H9 (cell line): ENCODE results near the gene KL. TPM values are rescaled to one million over a fixed set of nuclear protein-coding genes. Genes with fewer than 3 reads are reported as not detected.

Source experiments
- DNase-seq: peaks from one replicate; pipeline ENCODE4 v3.0.0-alpha.2; 2017
- H2AFZ ChIP-seq: one replicate; pipeline ENCODE4 v1.6.1; 2013; ENCODE audit warnings: mild to moderate bottlenecking, low read length, control low read depth, moderate library complexity
- H2AK5ac ChIP-seq: 2 replicates; pipeline ENCODE4 v1.6.1; 2013; ENCODE audit warnings: low read length, control low read depth, mixed read lengths; ENCODE audit not compliant: insufficient read length
- H2BK120ac ChIP-seq: one replicate; pipeline ENCODE4 v1.6.1; 2013; ENCODE audit warnings: low read depth, mild to moderate bottlenecking, low read length, control low read depth, inconsistent platforms; ENCODE audit not compliant: poor library complexity, severe bottlenecking
- H2BK12ac ChIP-seq: 2 replicates; pipeline ENCODE4 v1.6.1; 2013; ENCODE audit warnings: low read length, control low read depth, mixed read lengths, low read depth; ENCODE audit not compliant: insufficient read length
- H2BK15ac ChIP-seq: 2 replicates; pipeline ENCODE4 v1.6.1; 2013; ENCODE audit warnings: low read depth, low read length, control low read depth
- H2BK20ac ChIP-seq: one replicate; pipeline ENCODE4 v1.6.1; 2013; ENCODE audit warnings: low read depth, mild to moderate bottlenecking, low read length, control low read depth, inconsistent platforms; ENCODE audit not compliant: poor library complexity, severe bottlenecking
- H2BK5ac ChIP-seq: 2 replicates; pipeline ENCODE4 v1.6.1; 2013; ENCODE audit warnings: low read length, control low read depth, mixed read lengths; ENCODE audit not compliant: insufficient read length
- H3K14ac ChIP-seq: 2 replicates; pipeline ENCODE4 v1.6.1; 2013; ENCODE audit warnings: low read length, control low read depth; ENCODE audit not compliant: insufficient read depth
- H3K18ac ChIP-seq: 2 replicates; pipeline ENCODE4 v1.6.1; 2013; ENCODE audit warnings: low read depth, mild to moderate bottlenecking, mixed read lengths, low read length, control low read depth; ENCODE audit not compliant: insufficient read length
- H3K23ac ChIP-seq: 2 replicates; pipeline ENCODE4 v1.6.1; 2013; ENCODE audit warnings: low read length, control low read depth, mixed read lengths, low read depth; ENCODE audit not compliant: insufficient read length
- H3K23me2 ChIP-seq: 2 replicates; pipeline ENCODE4 v1.6.1; 2013; ENCODE audit warnings: low read depth, mild to moderate bottlenecking, mixed read lengths, low read length, control low read depth; ENCODE audit not compliant: insufficient read length, poor library complexity, severe bottlenecking
- H3K27ac ChIP-seq: 2 replicates; pipeline ENCODE4 v1.5.1; 2013; ENCODE audit warnings: low read length, control low read depth, mixed read lengths, low read depth; ENCODE audit not compliant: insufficient read length
- H3K27me3 ChIP-seq: 2 replicates; pipeline ENCODE4 v1.6.1; 2013; ENCODE audit warnings: low read length, control low read depth, inconsistent platforms; ENCODE audit not compliant: insufficient read depth
- H3K4ac ChIP-seq: 2 replicates; pipeline ENCODE4 v1.6.1; 2013; ENCODE audit warnings: low read depth, mild to moderate bottlenecking, control low read depth, inconsistent platforms, low read length, moderate library complexity
- H3K4me1 ChIP-seq: 2 replicates; pipeline ENCODE4 v1.6.1; 2013; ENCODE audit warnings: low read length, control low read depth, inconsistent platforms; ENCODE audit not compliant: insufficient read depth
- H3K4me2 ChIP-seq: 2 replicates; pipeline ENCODE4 v1.6.1; 2013; ENCODE audit warnings: low read length, control low read depth, mixed read lengths; ENCODE audit not compliant: insufficient read length, insufficient read depth
- H3K56ac ChIP-seq: 2 replicates; pipeline ENCODE4 v1.6.1; 2013; ENCODE audit warnings: low read depth, mild to moderate bottlenecking, mixed read lengths, low read length, control low read depth; ENCODE audit not compliant: insufficient read length
- H3K79me1 ChIP-seq: 2 replicates; pipeline ENCODE4 v1.6.1; 2013; ENCODE audit warnings: low read depth, mild to moderate bottlenecking, moderate library complexity, low read length, control low read depth, inconsistent platforms; ENCODE audit not compliant: insufficient read depth, poor library complexity, severe bottlenecking
- H3K79me2 ChIP-seq: 2 replicates; pipeline ENCODE4 v1.6.1; 2013; ENCODE audit warnings: low read length, control low read depth, inconsistent platforms; ENCODE audit not compliant: insufficient read depth
- H3K9ac ChIP-seq: 2 replicates; pipeline ENCODE4 v1.6.1; 2013; ENCODE audit warnings: low read length, control low read depth, mixed read lengths; ENCODE audit not compliant: insufficient read length; ENCODE audit errors: extremely low read depth
- H3K9me3 ChIP-seq: one replicate; pipeline ENCODE4 v1.6.1; 2013; ENCODE audit warnings: low read depth, low read length, inconsistent platforms; ENCODE audit not compliant: control insufficient read depth
- H3T11ph ChIP-seq: one replicate; pipeline ENCODE4 v1.6.1; 2013; ENCODE audit warnings: mild to moderate bottlenecking, low read length, control low read depth, inconsistent platforms
- H4K20me1 ChIP-seq: one replicate; pipeline ENCODE4 v1.6.1; 2013; ENCODE audit not compliant: control insufficient read depth, insufficient read length, insufficient read depth
- H4K5ac ChIP-seq: 2 replicates; pipeline ENCODE4 v1.6.1; 2013; ENCODE audit warnings: low read depth, mild to moderate bottlenecking, mixed read lengths, low read length, control low read depth; ENCODE audit not compliant: insufficient read length
- H4K8ac ChIP-seq: replicated peaks from 2 replicates; pipeline ENCODE4 v1.6.1; 2013; ENCODE audit warnings: low read length, control low read depth, mixed read lengths, low read depth; ENCODE audit not compliant: insufficient read length
- H4K91ac ChIP-seq: 2 replicates; pipeline ENCODE4 v1.6.1; 2013; ENCODE audit warnings: low read depth, mild to moderate bottlenecking, moderate library complexity, mixed read lengths, low read length, control low read depth; ENCODE audit not compliant: insufficient read length
- H3K27ac Mint-ChIP-seq, 3 experiments: 2 replicates in 2 of 3; 3 replicates in 1 of 3; pipeline ENCODE4 v1.8.0; 2020 to 2021; ENCODE audit warnings: mixed read lengths in 3 of 3, mild to moderate bottlenecking in 1 of 3, moderate library complexity in 1 of 3
- H3K27me3 Mint-ChIP-seq: 2 replicates; pipeline ENCODE4 v1.8.0; 2021; ENCODE audit warnings: low read depth, mild to moderate bottlenecking, moderate library complexity, mixed read lengths
- H3K36me3 Mint-ChIP-seq, 3 experiments: 2 replicates in 2 of 3; 3 replicates in 1 of 3; pipeline ENCODE4 v1.8.0; 2020 to 2021; ENCODE audit warnings: low read depth in 3 of 3, mixed read lengths in 3 of 3; ENCODE audit not compliant: insufficient read depth in 1 of 3
- H3K4me1 Mint-ChIP-seq, 2 experiments: 2 replicates each; pipeline ENCODE4 v1.8.0; 2020; ENCODE audit warnings: mixed read lengths in 2 of 2
- H3K4me3 Mint-ChIP-seq, 2 experiments: 2 replicates in 1 of 2; 3 replicates in 1 of 2; pipeline ENCODE4 v1.8.0; 2020 to 2021; ENCODE audit warnings: mild to moderate bottlenecking in 2 of 2, mixed read lengths in 2 of 2, moderate library complexity in 1 of 2
- H3K9me3 Mint-ChIP-seq, 2 experiments: 2 replicates in 1 of 2; 3 replicates in 1 of 2; pipeline ENCODE4 v1.8.0; 2020; ENCODE audit warnings: mild to moderate bottlenecking in 2 of 2, mixed read lengths in 2 of 2, moderate library complexity in 1 of 2
- CTCF ChIP-seq: fragments of 200-600 bp; sonication (generic); conservative IDR thresholded peaks from 3 replicates; pipeline ENCODE4 v1.8.0; 2021; ENCODE audit warnings: antibody characterized with exemption, mild to moderate bottlenecking
- WGBS: extraction: QIAGEN DNeasy Blood & Tissue Kit; methylation state at CpG from one replicate; pipeline ENCODE4 v1.1.7; 2013; ENCODE audit warnings: missing lambda C conversion rate, low lambda C conversion rate, mixed read lengths; ENCODE audit not compliant: insufficient read length; ENCODE audit errors: extremely low coverage; 5-methylcytosine and 5-hydroxymethylcytosine counted together
- total RNA-seq: library from RNA; stranded (reverse); gene quantifications from 2 replicates; pipeline ENCODE4 v1.2.1, GENCODE V29; 2021

The KL gene
- total RNA-seq, 1 experiment from 2014 or later, result not detected

GRCh38 chr13:32968316-32968715 is 47.9 kb upstream of the KL start:
- no peaks in the 10 kb centered on the region; the same call in none of the 2 replicates for H3K27me3 Mint-ChIP-seq

More at GRCh38 chr13:32968316-32968715, 47.9 kb upstream of the KL start:
- Histone ChIP-seq H3K27ac (no peak overlapping the region), H2BK20ac (no peak overlapping the region), H3K9me3 (no peaks in the 10 kb centered on the region), H4K5ac (no peak overlapping the region), H3T11ph (no peak overlapping the region), H2BK5ac (no peak overlapping the region), H3K23me2 (no peaks in the 10 kb centered on the region), H3K79me2 (no peaks in the 10 kb centered on the region), H3K4me1 (no peaks in the 10 kb centered on the region), H4K91ac (no peak overlapping the region), H3K56ac (no peak overlapping the region), H3K27me3 (no peaks in the 10 kb centered on the region), H2BK12ac (no peak overlapping the region), H3K79me1 (no peaks in the 10 kb centered on the region), H3K14ac (no peak overlapping the region), H3K4me2 (no peak overlapping the region), H4K20me1 (no peaks in the 10 kb centered on the region), H2BK120ac (no peak overlapping the region), H3K23ac (no peak overlapping the region), H2BK15ac (no peak overlapping the region), H2AK5ac (no peak overlapping the region), H4K8ac (no peak overlapping the region), H3K9ac (no peak overlapping the region), H3K4ac (no peak overlapping the region), H2AFZ (no peak overlapping the region), H3K18ac (no peak overlapping the region)
- H3K4me1 Mint-ChIP-seq, result peaks cover 0 to 5% of the 10 kb centered on the region in 2 experiments; a peak in 2 of 4 replicates
- no peak overlapping the region for H3K27ac Mint-ChIP-seq
- no peak for TF ChIP-seq CTCF
- DNase-seq, result no peak
- H3K4me3 Mint-ChIP-seq, result no peak overlapping the region
- no peaks in the 10 kb centered on the region for H3K36me3 Mint-ChIP-seq
- no CpG with 5 or more reads among the region's 1 CpG for WGBS
- H3K9me3 Mint-ChIP-seq, result no peaks in the 10 kb centered on the region
